Endothelial cell of umbilical vein (primary cell): ENCODE data around the gene PODXL2. TPM values are rescaled to one million over a fixed set of nuclear protein-coding genes. Genes with fewer than 3 reads are reported as not detected.
A peak's percentile ranks its signal among the peaks of the same experiment; 100 is the strongest.

Experiments used
- BruUV-seq: library from RNA; stranded (reverse); fragments of 400-500 nt; replicated peaks from 2 replicates; lab custom pipeline; 2021; lab: Mats Ljungman, UMichigan
- CTCF ChIA-PET: fragments of 300-600, 350-600 bp; sonication (Branson Sonifier 250); formaldehyde crosslinking; loops from one replicate; lab custom pipeline; 2021; ENCODE audit warnings: antibody characterized with exemption, inconsistent platforms; lab: Charles Lee
- POLR2A ChIA-PET: fragments of 300-600, 350-600 bp; sonication (Branson Sonifier 250); formaldehyde crosslinking; loops from one replicate; lab custom pipeline; 2021; ENCODE audit warnings: antibody characterized with exemption, inconsistent platforms; lab: Charles Lee
- DNase-seq: peaks from one replicate; pipeline ENCODE4 v3.0.0-alpha.2; 2011; ENCODE audit warnings: low read depth, low spot score
- FAIRE-seq: peaks from 2 replicates; lab custom pipeline; 2011; peaks lifted over from hg19 to GRCh38; lab: Jason Lieb, UNC
- H2AFZ ChIP-seq: 2 replicates; pipeline ENCODE4 v1.6.0; 2012; ENCODE audit warnings: low read depth, low read length, control low read depth, inconsistent platforms
- H3K27ac ChIP-seq: 2 replicates; pipeline ENCODE4 v1.5.1; 2011; ENCODE audit warnings: low read depth, mild to moderate bottlenecking, control low read depth, low read length, moderate library complexity; ENCODE audit not compliant: insufficient read depth
- H3K27me3 ChIP-seq, 2 experiments: 2 replicates each; pipeline versions ENCODE4 v1.6.0 to v1.6.1; 2011; ENCODE audit warnings: low read length in 2 of 2, mixed read lengths in 1 of 2; ENCODE audit not compliant: control insufficient read depth in 2 of 2, insufficient read depth in 2 of 2
- H3K36me3 ChIP-seq, 2 experiments: 2 replicates in 1 of 2; 3 replicates in 1 of 2; pipeline ENCODE4 v1.5.1; 2011; ENCODE audit warnings: low read length in 2 of 2, mild to moderate bottlenecking in 1 of 2, moderate library complexity in 1 of 2; ENCODE audit not compliant: control insufficient read depth in 2 of 2, insufficient read depth in 2 of 2; ENCODE audit errors: extremely low read depth in 1 of 2
- H3K4me1 ChIP-seq: 3 replicates; pipeline ENCODE4 v1.5.1; 2011; ENCODE audit warnings: mild to moderate bottlenecking, low read length; ENCODE audit not compliant: control insufficient read depth, insufficient read depth; ENCODE audit errors: extremely low read depth
- H3K4me2 ChIP-seq: 2 replicates; pipeline ENCODE4 v1.6.1; 2011; ENCODE audit warnings: low read length, control low read depth, mixed read lengths; ENCODE audit not compliant: insufficient read depth
- H3K4me3 ChIP-seq, 3 experiments: fragments of 200-600 bp in 1 of 3; sonication (generic), shearing (Covaris generic) in 1 of 3; replicated peaks in 1 of 3; 2 replicates each; pipeline ENCODE4 v1.5.1; 2011 to 2016; ENCODE audit warnings: control low read depth in 3 of 3, low read length in 3 of 3, mild to moderate bottlenecking in 2 of 3, inconsistent platforms in 1 of 3, low read depth in 1 of 3, moderate library complexity in 1 of 3; ENCODE audit not compliant: insufficient read depth in 1 of 3
- H3K79me2 ChIP-seq: 2 replicates; pipeline ENCODE4 v1.6.0; 2012; ENCODE audit warnings: low read length, inconsistent platforms; ENCODE audit not compliant: control insufficient read depth, insufficient read depth
- H3K9ac ChIP-seq: replicated peaks from 2 replicates; pipeline ENCODE3; 2011; ENCODE audit warnings: low read length, control low read depth; ENCODE audit not compliant: insufficient read depth; ENCODE audit errors: extremely low read depth
- H3K9me1 ChIP-seq: replicated peaks from 3 replicates; pipeline ENCODE4 v1.6.0; 2011; ENCODE audit warnings: mild to moderate bottlenecking, low read length; ENCODE audit not compliant: control insufficient read depth, insufficient read depth; ENCODE audit errors: extremely low read depth
- H3K9me3 ChIP-seq: replicated peaks from 2 replicates; pipeline ENCODE4 v1.5.1; 2012; ENCODE audit warnings: low read length, inconsistent platforms; ENCODE audit not compliant: control insufficient read depth, insufficient read depth
- H4K20me1 ChIP-seq: replicated peaks from 2 replicates; pipeline ENCODE3; 2011; ENCODE audit warnings: mild to moderate bottlenecking, low read length; ENCODE audit not compliant: control insufficient read depth, insufficient read depth; ENCODE audit errors: extremely low read depth
- CTCF ChIP-seq, 2 donors: IDR thresholded peaks; 1 replicate in 1 of 2; 2 replicates in 1 of 2; pipeline ENCODE4 v1.5.1; 2011; ENCODE audit warnings: low read length in 2 of 2, mild to moderate bottlenecking in 2 of 2, moderate library complexity in 2 of 2, control low read depth in 1 of 2, inconsistent platforms in 1 of 2, low read depth in 1 of 2; ENCODE audit not compliant: insufficient read depth in 1 of 2; ENCODE audit errors: extremely low read depth in 1 of 2
- EZH2 ChIP-seq: IDR thresholded peaks from 2 replicates; pipeline ENCODE4 v1.6.1; 2012; ENCODE audit warnings: borderline replicate concordance, low read depth, mild to moderate bottlenecking, moderate library complexity, low read length, inconsistent platforms; ENCODE audit not compliant: severe bottlenecking
- FOS ChIP-seq: IDR thresholded peaks from 2 replicates; pipeline ENCODE4 v1.6.1; 2011; ENCODE audit warnings: mild to moderate bottlenecking, low read length, moderate library complexity, borderline replicate concordance; ENCODE audit not compliant: insufficient read depth
- GATA2 ChIP-seq: IDR thresholded peaks from 2 replicates; pipeline ENCODE4 v1.7.0; 2011; ENCODE audit warnings: low read depth, mild to moderate bottlenecking, moderate library complexity, mixed read lengths, low read length; ENCODE audit not compliant: insufficient read length, insufficient read depth
- JUN ChIP-seq: IDR thresholded peaks from 2 replicates; pipeline ENCODE4 v1.6.1; 2011; ENCODE audit warnings: borderline replicate concordance, low read depth; ENCODE audit not compliant: insufficient read length, insufficient read depth
- MAX ChIP-seq: IDR thresholded peaks from 2 replicates; pipeline ENCODE4 v1.6.1; 2011; ENCODE audit not compliant: insufficient read depth, insufficient read length
- MYC ChIP-seq: IDR thresholded peaks from one replicate; pipeline ENCODE4 v1.6.1; 2011; ENCODE audit warnings: mild to moderate bottlenecking, low read depth, low read length
- POLR2A ChIP-seq: IDR thresholded peaks from 2 replicates; pipeline ENCODE4 v1.6.1; 2012; ENCODE audit warnings: low read depth, mild to moderate bottlenecking, control low read depth, low read length
- POLR2AphosphoS5 ChIP-seq: IDR thresholded peaks from 2 replicates; pipeline ENCODE4 v1.6.1; 2012; ENCODE audit warnings: low read depth, mild to moderate bottlenecking, control low read depth, low read length, moderate library complexity; ENCODE audit not compliant: insufficient read depth
- dilution Hi-C: fragments of 300-500 bp; cut with MboI; formaldehyde crosslinking; loops from one replicate; pipeline ENCODE4 v1.15.0; 2019; ENCODE audit warnings: low sequenced_read_pairs; ENCODE audit not compliant: extremely low pct_ligation_motif_present
- intact Hi-C: fragments of 100-400 bp; cut with micrococcal nuclease; formaldehyde crosslinking; loops from one replicate; pipeline ENCODE4 v1.10.0; 2022
- polyA plus RNA-seq, 4 experiments: library from polyadenylated mRNA; depleted of rRNA in 3 of 4; stranded (reverse) in 3 of 4; unstranded in 1 of 4; fragments of >200 nt; gene quantifications; 2 replicates each; pipeline versions ENCODE4 v1.2.1 to v1.2.3, GENCODE V29; 2011 to 2012; ENCODE audit warnings: missing spikeins in 1 of 4
- total RNA-seq: library from RNA; stranded (reverse); gene quantifications from 2 replicates; pipeline ENCODE4 v1.2.3, GENCODE V29; 2021

The PODXL2 gene
- total and polyA plus RNA-seq, 2 donors (not counting 3 experiments of a cell fraction or from before 2014, with no cell fraction given), result 5.5 to 6.5 TPM

- Histone ChIP-seq H3K36me3 (peaks cover under 1 to 3% of the 10 kb centered on the region in 2 experiments), H3K4me3 (no peak overlapping the region), H4K20me1 (no peaks in the 10 kb centered on the region), H3K9me1 (no peaks in the 10 kb centered on the region), H3K27ac (peak overlapping the region; percentile 91), H3K79me2 (no peaks in the 10 kb centered on the region), H3K4me1 (peaks cover 19% of the 10 kb centered on the region), H2AFZ (no peak overlapping the region), H3K27me3 (no peaks in the 10 kb centered on the region), H3K9me3 (no peaks in the 10 kb centered on the region), H3K9ac (no peak overlapping the region), H3K4me2 (no peak overlapping the region)
- ChIA-PET CTCF (interaction anchor here (2.0 to 2.8 kb wide), 4 partner anchors 10 to 134 kb away, joined by 7 to 25 read pairs (median 13); no protein-coding TSS in a partner anchor), POLR2A (no interaction called here)
- dilution Hi-C loops, result no loop called here
- FAIRE-seq (no peak), DNase-seq (no peak)
- TF ChIP-seq POLR2A, result no peak
- no TSS peak for BruUV-seq
- intact Hi-C loops, result loop anchor here (10.0 kb wide), 1 partner anchor 277 kb away; no protein-coding TSS in a partner anchor
Measured at GRCh38 chr3:127698286-127698685, 69.3 kb downstream of the PODXL2 start.

- no TSS peak for BruUV-seq
Measured at GRCh38 chr3:127698691-127699415, 69.9 kb downstream of the PODXL2 start.

More at GRCh38 chr3:127698691-127699415, 69.9 kb downstream of the PODXL2 start:
- intact Hi-C loops (loop anchor here (10.0 kb wide), 1 partner anchor 276 kb away; no protein-coding TSS in a partner anchor), dilution Hi-C loops (no loop called here)
- Histone ChIP-seq H3K9me3 (no peaks in the 10 kb centered on the region), H4K20me1 (no peaks in the 10 kb centered on the region), H3K4me3 (no peak overlapping the region), H3K4me1 (peaks cover 19% of the 10 kb centered on the region), H3K27me3 (no peaks in the 10 kb centered on the region), H3K36me3 (peaks cover 0 to 3% of the 10 kb centered on the region in 2 experiments), H3K27ac (no peak overlapping the region), H3K79me2 (peaks cover 1% of the 10 kb centered on the region), H2AFZ (no peak overlapping the region), H3K9me1 (no peaks in the 10 kb centered on the region), H3K9ac (no peak overlapping the region), H3K4me2 (no peak overlapping the region)
- ChIA-PET CTCF (interaction anchor here (0.9 to 1.2 kb wide), 2 partner anchors 8 to 124 kb away, joined by 3 to 4 read pairs; no protein-coding TSS in a partner anchor), POLR2A (no interaction called here)
- FAIRE-seq, result no peak
- TF ChIP-seq EZH2, result no peak
- TF ChIP-seq FOS, result no peak
- TF ChIP-seq MAX, result no peak
- no peak for TF ChIP-seq CTCF (IDR thresholded peaks at IDR 0.05; ENCODE audit: extremely low read depth in 1 of 2, insufficient read depth in 1 of 2, low read depth in 1 of 2, low read length in 2 of 2)
- TF ChIP-seq POLR2A, result no peak
- TF ChIP-seq POLR2AphosphoS5, result no peak
- no peak for TF ChIP-seq GATA2
- no peak for TF ChIP-seq MYC
- TF ChIP-seq JUN, result no peak
- DNase-seq, result no peak
